ENCODE results near the gene SBF2. TPM values are rescaled to one million over a fixed set of nuclear protein-coding genes. Genes with fewer than 3 reads are reported as not detected.

SBF2 gene
- polyA plus RNA-seq, 1 donor from 2014 or later, result 53.4 TPM

- no peaks in the 10 kb centered on the region for H3K27me3 ChIP-seq (ENCODE audit: insufficient read depth, low read depth, low read length)
- no peak overlapping the region for H3K4me3 ChIP-seq (ENCODE audit: low read length)
- no peaks in the 10 kb centered on the region for H3K9me2 ChIP-seq (ENCODE audit: insufficient read depth, low read length)
- H3K36me3 ChIP-seq (ENCODE audit: insufficient read depth, low read length), result no peaks in the 10 kb centered on the region
- H3K79me2 ChIP-seq (replicated peaks; ENCODE audit: insufficient read depth, low read length), result no peaks in the 10 kb centered on the region
- TF ChIP-seq TAF1 (IDR thresholded peaks at IDR 0.05; ENCODE audit: low read depth) (no peak), REST (IDR thresholded peaks at IDR 0.05; ENCODE audit: borderline replicate concordance) (no peak), MXI1 (conservative IDR thresholded peaks at IDR 0.05; ENCODE audit: poor library complexity, severe bottlenecking) (no peak), EP300 (conservative IDR thresholded peaks at IDR 0.05; ENCODE audit: poor library complexity, severe bottlenecking) (no peak), EZH2 (IDR thresholded peaks at IDR 0.05; ENCODE audit: borderline replicate concordance, insufficient read depth, low read length, poor library complexity, severe bottlenecking) (no peak), RAD21 (conservative IDR thresholded peaks at IDR 0.05) (no peak), POLR2AphosphoS5 (IDR thresholded peaks at IDR 0.05) (no peak), SMC3 (conservative IDR thresholded peaks at IDR 0.05; ENCODE audit: poor library complexity) (no peak), CTCF (IDR thresholded peaks at IDR 0.05; ENCODE audit: poor library complexity, severe bottlenecking) (no peak)
- no peaks in the 10 kb centered on the region for H4K20me1 ChIP-seq (ENCODE audit: insufficient read depth)
- no peak overlapping the region for H3K9ac ChIP-seq (ENCODE audit: low read length)
- H2AFZ ChIP-seq (ENCODE audit: low read depth, low read length), result no peak overlapping the region
- H3K27ac ChIP-seq (ENCODE audit: low read length), result no peak overlapping the region
- no peak overlapping the region for H3K4me2 ChIP-seq (ENCODE audit: low read length)
- H3F3A ChIP-seq (ENCODE audit: insufficient read depth, low read length, poor library complexity, severe bottlenecking), result no peaks in the 10 kb centered on the region
- H3K9me3 ChIP-seq (ENCODE audit: low read length), result no peaks in the 10 kb centered on the region
Observed at GRCh38 chr11:10181811-10182210, 112.2 kb downstream of the SBF2 start.

- no peaks in the 10 kb centered on the region for H3K9me3 ChIP-seq (ENCODE audit: low read length)
- H3K36me3 ChIP-seq (ENCODE audit: insufficient read depth, low read length), result no peaks in the 10 kb centered on the region
- no peak overlapping the region for H3K9ac ChIP-seq (ENCODE audit: low read length)
- TF ChIP-seq EZH2 (IDR thresholded peaks at IDR 0.05; ENCODE audit: borderline replicate concordance, insufficient read depth, low read length, poor library complexity, severe bottlenecking), result no peak
- no peak for TF ChIP-seq RAD21 (conservative IDR thresholded peaks at IDR 0.05)
- no peak for TF ChIP-seq SMC3 (conservative IDR thresholded peaks at IDR 0.05; ENCODE audit: poor library complexity)
- no peak for TF ChIP-seq EP300 (conservative IDR thresholded peaks at IDR 0.05; ENCODE audit: poor library complexity, severe bottlenecking)
- no peak for TF ChIP-seq CTCF (IDR thresholded peaks at IDR 0.05; ENCODE audit: poor library complexity, severe bottlenecking)
- no peak for TF ChIP-seq POLR2AphosphoS5 (IDR thresholded peaks at IDR 0.05)
- TF ChIP-seq MXI1 (conservative IDR thresholded peaks at IDR 0.05; ENCODE audit: poor library complexity, severe bottlenecking), result no peak
- TF ChIP-seq TAF1 (IDR thresholded peaks at IDR 0.05; ENCODE audit: low read depth), result no peak
- TF ChIP-seq REST (IDR thresholded peaks at IDR 0.05; ENCODE audit: borderline replicate concordance), result no peak
- H3K27ac ChIP-seq (ENCODE audit: low read length), result no peak overlapping the region
- H3K27me3 ChIP-seq (ENCODE audit: insufficient read depth, low read depth, low read length), result no peaks in the 10 kb centered on the region
- no peaks in the 10 kb centered on the region for H3F3A ChIP-seq (ENCODE audit: insufficient read depth, low read length, poor library complexity, severe bottlenecking)
- H3K4me2 ChIP-seq (ENCODE audit: low read length), result no peak overlapping the region
- no peak overlapping the region for H2AFZ ChIP-seq (ENCODE audit: low read depth, low read length)
- H4K20me1 ChIP-seq (ENCODE audit: insufficient read depth), result no peaks in the 10 kb centered on the region
- no peaks in the 10 kb centered on the region for H3K9me2 ChIP-seq (ENCODE audit: insufficient read depth, low read length)
- no peaks in the 10 kb centered on the region for H3K79me2 ChIP-seq (replicated peaks; ENCODE audit: insufficient read depth, low read length)
- H3K4me3 ChIP-seq (ENCODE audit: low read length), result no peak overlapping the region
Observed at GRCh38 chr11:10164621-10165020, 129.4 kb downstream of the SBF2 start.
